HG03469 (cell line): ENCODE results near the gene NXN.
"Not testable (repeated sequence)": the region's sequence is repeated elsewhere in the genome, so short reads cannot be mapped to it uniquely, and the experiment has no call there.

Experiments
- ATAC-seq: cut with Tn5 transposase; IDR thresholded peaks from one replicate; pipeline ENCODE4 v1.9.1; 2021; ENCODE audit warnings: mild to moderate bottlenecking, moderate library complexity, moderate number of reproducible peaks; ENCODE audit not compliant: unreplicated experiment

NXN gene

GRCh38 chr17:867896-868489 is 111.6 kb downstream of the NXN start:
- ATAC-seq = no peak

- ATAC-seq = not testable (repeated sequence)
Observed at GRCh38 chr17:867238-867637, 112.3 kb downstream of the NXN start.

- ATAC-seq = no peak
Observed at GRCh38 chr17:866568-867103, 112.9 kb downstream of the NXN start.

- ATAC-seq = no peak
Observed at GRCh38 chr17:864315-864714, 115.3 kb downstream of the NXN start.

- no peak for ATAC-seq
Observed at GRCh38 chr17:863880-864279, 115.7 kb downstream of the NXN start.

GRCh38 chr17:862582-862981 is 117.0 kb downstream of the NXN start:
- ATAC-seq = no peak

GRCh38 chr17:861364-861763 is 118.2 kb downstream of the NXN start:
- ATAC-seq = no peak

GRCh38 chr17:860805-861204 is 118.8 kb downstream of the NXN start:
- ATAC-seq = no peak

- ATAC-seq = no peak
Observed at GRCh38 chr17:859824-860195, 119.8 kb downstream of the NXN start.

- ATAC-seq = no peak
Observed at GRCh38 chr17:859061-859823, 120.3 kb downstream of the NXN start.

GRCh38 chr17:856149-856548 is 123.4 kb downstream of the NXN start:
- ATAC-seq = no peak

- ATAC-seq = no peak
Observed at GRCh38 chr17:855569-855968, 124.0 kb downstream of the NXN start.

- ATAC-seq = not testable (repeated sequence)
Observed at GRCh38 chr17:852850-853249, 126.7 kb downstream of the NXN start.

- no peak for ATAC-seq
Observed at GRCh38 chr17:852349-852748, 127.2 kb downstream of the NXN start.

GRCh38 chr17:851924-852323 is 127.7 kb downstream of the NXN start:
- no peak for ATAC-seq

- ATAC-seq = no peak
Observed at GRCh38 chr17:850851-851763, 128.5 kb downstream of the NXN start.

- ATAC-seq = no peak
Observed at GRCh38 chr17:850086-850850, 129.3 kb downstream of the NXN start.

- ATAC-seq = no peak
Observed at GRCh38 chr17:848402-848801, 131.2 kb downstream of the NXN start.

GRCh38 chr17:846901-847843 is 132.4 kb downstream of the NXN start:
- ATAC-seq = no peak

- no peak for ATAC-seq
Observed at GRCh38 chr17:841313-841712, 138.3 kb downstream of the NXN start.
